Right lung (tissue), 5 donors: ENCODE measurements around the gene GABRB1. TPM values are rescaled to one million over a fixed set of nuclear protein-coding genes. Genes with fewer than 3 reads are reported as not detected.

Experiments used
- DNase-seq, 2 donors: peaks; one replicate each; pipeline ENCODE4 v3.0.0-alpha.2; 2013
- polyA plus RNA-seq, 5 donors: library from polyadenylated mRNA; unstranded; fragments of 120-200 nt; gene quantifications; one replicate each; pipeline versions ENCODE4 v1.2.1 to v1.2.3, GENCODE V29; 2013; ENCODE audit warnings: inconsistent platforms in 1 of 5, low replicate concordance in 1 of 5; ENCODE audit not compliant: insufficient read length in 5 of 5, insufficient read depth in 1 of 5

GABRB1 gene
- polyA plus RNA-seq, 5 donors: 0.08 to 0.33 TPM; not detected in 3

- DNase-seq: no peak
Measured at GRCh38 chr4:47118192-47118929, 87.0 kb downstream of the GABRB1 start.

DNA sequence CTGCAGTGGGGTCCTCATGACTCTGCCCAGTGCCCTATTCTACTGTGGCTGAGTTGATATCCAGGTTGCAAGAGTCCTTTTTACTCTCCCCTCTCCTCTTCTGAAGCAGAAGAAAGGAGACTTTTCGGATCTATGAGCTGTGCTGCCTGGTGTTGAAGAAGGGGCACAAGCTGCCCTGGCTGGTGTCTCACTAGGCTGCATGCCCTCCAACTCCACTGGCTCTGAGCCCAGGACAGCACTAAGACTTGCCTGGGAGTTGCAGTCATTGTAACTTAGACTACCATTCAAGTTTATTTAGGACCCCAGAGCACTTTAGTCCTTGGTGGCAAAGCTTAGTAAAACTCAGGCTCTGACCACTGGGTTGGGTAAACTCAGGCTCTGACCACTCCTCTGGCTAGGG is 89.4 kb downstream of the GABRB1 start:
- DNase-seq: no peak

DNA sequence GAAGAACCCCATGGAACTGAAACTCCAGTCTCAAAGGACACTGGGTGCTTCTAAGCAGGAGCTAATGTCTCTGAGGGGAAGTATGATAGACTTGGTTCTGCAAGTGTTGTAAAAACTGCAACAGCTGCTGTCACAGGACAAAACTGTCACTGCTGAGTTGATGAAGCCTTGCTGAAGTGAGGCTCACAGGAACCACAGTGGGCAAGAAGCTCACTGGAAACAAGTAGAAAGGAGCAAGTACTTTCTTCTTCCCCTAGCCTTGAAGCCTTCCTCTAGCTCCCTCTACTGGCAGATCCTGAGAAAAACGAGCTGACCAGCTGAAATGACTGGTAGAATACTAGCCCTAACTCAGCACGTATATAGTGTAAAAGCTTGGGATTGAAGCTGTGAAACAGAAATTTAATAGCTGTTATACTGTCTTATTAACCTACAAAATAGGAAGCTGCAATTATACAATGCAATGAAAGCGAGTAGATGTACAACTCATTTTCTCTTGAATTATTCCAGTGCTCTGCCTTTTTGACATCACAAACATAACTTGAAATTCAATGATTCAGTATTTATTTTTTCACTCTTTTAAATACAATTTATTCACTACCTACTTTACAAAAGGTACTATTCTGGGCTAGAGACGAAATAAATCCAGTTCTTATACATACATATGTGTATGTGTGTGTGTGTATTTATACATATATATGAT is 91.4 kb downstream of the GABRB1 start:
- DNase-seq: peak; percentile 52 to 69

- DNase-seq: no peak
Measured at GRCh38 chr4:47128991-47129390, 97.6 kb downstream of the GABRB1 start.

- DNase-seq: no peak
Measured at GRCh38 chr4:47135210-47135609, 103.8 kb downstream of the GABRB1 start.

- DNase-seq: no peak
Measured at GRCh38 chr4:47143261-47143660, 111.9 kb downstream of the GABRB1 start.

- DNase-seq: no peak
Measured at GRCh38 chr4:47145630-47146029, 114.3 kb downstream of the GABRB1 start.

- DNase-seq: no peak
Measured at GRCh38 chr4:47154816-47155370, 123.5 kb downstream of the GABRB1 start.

GRCh38 chr4:47155919-47156318 is 124.6 kb downstream of the GABRB1 start:
- no peak for DNase-seq

DNA sequence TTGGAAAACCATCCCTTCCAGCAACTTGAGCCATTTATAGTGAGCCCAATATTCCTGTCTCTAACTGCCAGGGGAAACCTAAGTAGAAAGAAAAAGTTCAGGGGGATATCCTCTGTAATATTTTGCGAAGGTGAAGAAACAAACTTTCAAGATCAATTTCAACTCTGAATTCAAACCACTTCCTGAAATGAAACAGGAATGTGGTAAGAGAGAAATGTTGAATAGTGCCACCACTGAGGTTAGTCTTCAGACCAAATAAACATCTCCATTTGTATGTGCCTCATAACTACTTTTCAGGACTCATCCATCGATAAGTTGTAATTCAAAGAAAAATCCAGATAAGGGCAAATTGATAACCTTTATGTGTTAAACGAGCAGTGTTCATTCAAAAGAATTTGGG is 128.7 kb downstream of the GABRB1 start:
- DNase-seq: no peak

GRCh38 chr4:47167081-47168035 is 136.0 kb downstream of the GABRB1 start:
- DNase-seq: no peak

- no peak for DNase-seq
Measured at GRCh38 chr4:47184083-47184482, 152.7 kb downstream of the GABRB1 start.

DNA sequence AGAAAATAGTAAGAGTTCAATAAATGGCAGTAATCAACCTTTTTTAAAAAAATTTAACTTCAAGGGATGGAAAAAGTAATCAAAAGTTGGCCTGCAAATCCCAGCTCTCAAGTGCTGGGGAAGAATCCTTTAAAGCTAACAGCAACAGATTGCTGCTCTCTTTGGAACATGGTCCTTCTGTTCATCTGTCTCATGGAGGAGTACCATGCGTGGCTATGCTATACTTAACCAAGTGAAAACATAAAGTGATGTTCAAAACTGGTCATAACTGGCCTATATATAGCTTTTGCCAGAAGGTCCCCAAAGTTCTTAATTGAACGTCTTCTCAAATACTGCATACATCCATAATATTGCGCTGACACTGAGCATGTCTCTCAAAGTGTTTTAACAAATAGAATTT is 154.4 kb downstream of the GABRB1 start:
- DNase-seq: no peak

- no peak for DNase-seq
Measured at GRCh38 chr4:47187608-47188007, 156.2 kb downstream of the GABRB1 start.

DNA sequence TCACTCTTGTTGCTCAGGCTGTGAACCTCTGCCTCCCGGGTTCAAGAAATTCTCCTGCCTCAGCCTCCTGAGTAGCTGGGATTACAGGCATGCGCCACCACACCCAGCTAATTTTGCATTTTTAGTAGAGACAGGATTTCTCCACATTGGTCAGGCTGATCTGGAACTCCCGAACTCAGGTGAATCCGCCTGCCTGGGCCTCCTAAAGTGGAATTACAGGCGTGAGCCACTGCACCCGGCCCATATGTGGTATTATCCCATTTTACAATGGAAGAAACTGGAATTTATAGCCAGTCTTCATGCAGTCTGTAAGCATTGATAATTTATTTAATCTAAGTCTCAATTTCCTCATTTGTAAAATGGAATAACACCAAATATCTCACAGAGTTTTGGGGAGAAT is 161.8 kb downstream of the GABRB1 start:
- DNase-seq: no peak

DNA sequence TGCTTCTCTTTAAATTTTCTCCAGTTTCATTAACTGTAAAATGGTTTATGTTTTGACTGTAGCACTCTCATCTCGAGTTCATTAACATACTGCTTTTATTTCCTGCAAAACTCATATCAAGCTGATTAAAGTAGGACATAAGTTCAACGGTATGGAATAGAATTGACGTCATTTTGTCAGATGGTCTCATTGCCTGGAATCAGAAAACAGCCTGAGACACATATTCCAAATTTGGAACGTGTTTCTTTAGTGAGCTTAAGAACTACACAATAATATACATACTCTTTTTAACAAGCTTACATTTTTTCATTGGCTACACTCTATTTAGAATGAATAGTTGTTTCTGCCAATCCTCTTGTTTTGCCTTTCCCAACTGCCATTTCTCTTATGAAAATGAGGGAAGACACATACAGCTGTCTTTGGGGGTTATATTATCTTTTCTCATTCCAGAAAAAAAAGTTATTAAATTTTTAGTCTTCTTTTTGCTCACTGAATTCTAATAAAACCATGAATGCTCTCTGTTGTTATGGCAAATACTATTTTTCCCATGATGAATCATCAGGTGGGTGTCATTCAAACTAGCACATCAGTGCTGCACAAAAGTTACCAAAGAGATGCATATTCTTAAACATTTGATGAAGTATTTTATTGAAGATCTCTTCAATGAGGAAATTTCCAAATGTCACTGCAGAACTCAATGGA is 162.8 kb downstream of the GABRB1 start:
- no peak for DNase-seq

DNA sequence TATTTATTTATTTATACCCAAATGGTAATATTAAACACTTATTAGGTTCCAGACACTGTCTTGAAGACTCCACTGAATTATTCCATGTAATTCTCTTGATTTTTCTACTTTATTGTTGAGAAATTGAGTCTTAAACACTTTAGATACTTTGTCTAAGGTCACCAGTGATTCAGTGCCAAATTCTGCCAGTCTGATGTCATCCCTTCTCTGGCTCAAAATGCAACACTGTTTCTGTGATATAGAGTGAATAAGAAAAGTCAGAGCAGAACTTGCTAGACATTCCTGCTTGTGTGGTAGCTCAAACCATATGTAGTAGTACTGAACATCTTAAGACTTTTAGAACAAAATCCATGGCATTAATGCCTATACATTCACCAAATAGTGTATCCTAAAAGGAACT is 164.3 kb downstream of the GABRB1 start:
- DNase-seq: no peak

DNA sequence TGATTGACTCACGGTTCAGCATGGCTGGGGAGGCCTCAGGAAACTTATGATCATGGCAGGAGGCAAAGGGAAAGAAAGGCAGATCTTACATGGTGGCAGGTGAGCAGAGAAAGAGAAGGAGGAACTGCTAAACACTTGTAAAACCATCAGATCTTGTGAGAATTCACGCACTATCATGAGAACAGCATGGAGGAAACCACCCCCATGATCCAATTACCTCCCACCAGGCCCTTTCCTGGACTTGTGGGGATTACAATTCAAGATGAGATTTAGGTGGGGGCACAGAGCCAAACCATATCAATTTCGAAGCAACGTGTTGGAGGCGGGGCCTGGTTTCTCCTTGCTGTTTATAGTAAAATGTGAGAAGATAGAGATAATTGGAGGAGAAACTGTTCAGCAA is 167.4 kb downstream of the GABRB1 start:
- no peak for DNase-seq

DNA sequence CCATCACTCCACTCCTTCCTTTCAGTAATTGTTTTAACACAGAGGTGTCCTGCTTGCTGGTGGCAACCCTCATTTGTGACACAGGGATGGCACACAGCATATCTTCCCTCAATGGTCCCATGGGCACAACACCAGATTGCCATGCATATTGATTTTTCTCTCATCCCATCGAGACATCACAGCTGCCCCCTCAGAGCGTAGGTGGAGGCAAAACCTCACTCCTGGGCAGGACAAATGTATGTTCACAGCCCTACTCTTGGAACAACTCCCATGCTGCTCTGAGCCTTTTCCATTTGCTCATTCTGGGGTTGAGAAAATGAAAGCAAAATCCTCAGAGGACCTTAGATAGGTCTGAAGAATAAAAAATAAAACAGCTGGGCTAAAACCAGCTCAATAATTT is 172.2 kb downstream of the GABRB1 start:
- DNase-seq: no peak

DNA sequence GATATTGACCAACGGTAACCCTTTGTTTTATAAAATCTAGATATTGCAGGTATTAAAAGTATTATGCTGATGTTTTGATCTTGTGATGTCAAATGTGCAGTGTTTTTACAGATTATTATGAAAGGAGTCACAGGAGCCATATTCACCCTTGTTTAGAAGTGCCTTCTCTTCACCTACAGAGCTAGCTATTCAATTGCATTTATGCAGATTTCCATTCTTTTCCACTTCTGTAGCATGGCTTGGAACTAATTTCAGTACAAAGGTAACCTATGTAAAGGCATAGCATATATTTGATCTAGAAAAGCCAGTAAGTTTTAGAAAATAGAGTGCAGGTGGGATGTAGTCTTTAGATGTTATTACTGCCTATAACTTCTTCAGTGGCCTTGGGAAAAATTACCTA is 176.2 kb downstream of the GABRB1 start:
- no peak for DNase-seq

DNA sequence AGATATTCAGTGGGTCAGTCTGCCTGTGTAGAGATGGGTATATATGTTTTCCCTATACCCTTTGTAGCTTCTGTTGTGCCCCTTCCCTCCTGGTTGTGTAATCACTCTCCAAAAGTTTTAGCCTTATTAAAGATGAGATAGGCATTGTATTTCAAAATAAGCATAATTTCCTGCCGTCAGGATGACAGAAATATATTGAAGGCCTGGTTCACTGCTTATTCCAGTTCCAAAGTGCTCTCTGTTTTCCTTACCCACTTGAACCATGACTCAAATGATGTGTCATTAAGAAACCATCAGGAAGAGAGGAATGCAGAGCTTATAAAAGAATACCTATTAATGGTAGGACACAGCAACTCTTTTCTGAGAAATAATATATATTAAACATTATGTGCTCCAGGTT is 178.5 kb downstream of the GABRB1 start:
- DNase-seq: no peak
